ENCODE measurements around the gene PANX3. TPM values are rescaled to one million over a fixed set of nuclear protein-coding genes. Genes with fewer than 3 reads are reported as not detected.

PANX3 gene
- total and polyA plus RNA-seq, 10 of the 15 experiments (the other 5 are each of a cell fraction or from before 2014, with no cell fraction given), result not detected

GRCh38 chr11:124622531-124623451, 11.6 kb downstream of the PANX3 start, which contains the start of gene TBRG1 (continued):
- TF ChIP-seq CUX1 (IDR thresholded peaks at IDR 0.05; ENCODE audit: insufficient replicate concordance, low read depth, low read length), result no peak
- peak; percentile 76 for TF ChIP-seq RUNX3 (IDR thresholded peaks at IDR 0.05; ENCODE audit: low read length)
- peak; percentile 8 for TF ChIP-seq RELA (IDR thresholded peaks at IDR 0.05; ENCODE audit: borderline replicate concordance, partially characterized antibody)
- TF ChIP-seq GABPA (IDR thresholded peaks at IDR 0.05; ENCODE audit: low read depth), result peak; percentile 93
- 0 out of 2 replicates have a peak, but pooled peaks have one; percentile 9 for TF ChIP-seq IRF4 (IDR thresholded peaks at IDR 0.05; ENCODE audit: low read depth, low read length)
- TF ChIP-seq BACH1 (IDR thresholded peaks at IDR 0.05; ENCODE audit: borderline replicate concordance), result no peak
- TF ChIP-seq NFIC (IDR thresholded peaks at IDR 0.05; ENCODE audit: low read depth, low read length), result no peak
- 0 out of 2 replicates have a peak, but pooled peaks have one; percentile 43 for TF ChIP-seq LARP7 (IDR thresholded peaks at IDR 0.05)
- TF ChIP-seq, protein P1, sequence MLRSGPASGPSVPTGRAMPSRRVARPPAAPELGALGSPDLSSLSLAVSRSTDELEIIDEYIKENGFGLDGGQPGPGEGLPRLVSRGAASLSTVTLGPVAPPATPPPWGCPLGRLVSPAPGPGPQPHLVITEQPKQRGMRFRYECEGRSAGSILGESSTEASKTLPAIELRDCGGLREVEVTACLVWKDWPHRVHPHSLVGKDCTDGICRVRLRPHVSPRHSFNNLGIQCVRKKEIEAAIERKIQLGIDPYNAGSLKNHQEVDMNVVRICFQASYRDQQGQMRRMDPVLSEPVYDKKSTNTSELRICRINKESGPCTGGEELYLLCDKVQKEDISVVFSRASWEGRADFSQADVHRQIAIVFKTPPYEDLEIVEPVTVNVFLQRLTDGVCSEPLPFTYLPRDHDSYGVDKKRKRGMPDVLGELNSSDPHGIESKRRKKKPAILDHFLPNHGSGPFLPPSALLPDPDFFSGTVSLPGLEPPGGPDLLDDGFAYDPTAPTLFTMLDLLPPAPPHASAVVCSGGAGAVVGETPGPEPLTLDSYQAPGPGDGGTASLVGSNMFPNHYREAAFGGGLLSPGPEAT (IDR thresholded peaks at IDR 0.05; ENCODE audit: low read depth), result peak; percentile 64; the same call in 1 of the 2 replicates
- TF ChIP-seq DPF2 (IDR thresholded peaks at IDR 0.05), result 0 out of 2 replicates have a peak, but pooled peaks have one; percentile 56
- TF ChIP-seq ELK1 (IDR thresholded peaks at IDR 0.05; ENCODE audit: low read depth, low read length), result no peak; the same call in 1 of the 2 replicates
- TF ChIP-seq CREB1 (IDR thresholded peaks at IDR 0.05; ENCODE audit: low read depth), result peak; percentile 94
- TF ChIP-seq E4F1 (IDR thresholded peaks at IDR 0.05; ENCODE audit: borderline replicate concordance, partially characterized antibody), result peak; percentile 75
- TF ChIP-seq, protein P2, sequence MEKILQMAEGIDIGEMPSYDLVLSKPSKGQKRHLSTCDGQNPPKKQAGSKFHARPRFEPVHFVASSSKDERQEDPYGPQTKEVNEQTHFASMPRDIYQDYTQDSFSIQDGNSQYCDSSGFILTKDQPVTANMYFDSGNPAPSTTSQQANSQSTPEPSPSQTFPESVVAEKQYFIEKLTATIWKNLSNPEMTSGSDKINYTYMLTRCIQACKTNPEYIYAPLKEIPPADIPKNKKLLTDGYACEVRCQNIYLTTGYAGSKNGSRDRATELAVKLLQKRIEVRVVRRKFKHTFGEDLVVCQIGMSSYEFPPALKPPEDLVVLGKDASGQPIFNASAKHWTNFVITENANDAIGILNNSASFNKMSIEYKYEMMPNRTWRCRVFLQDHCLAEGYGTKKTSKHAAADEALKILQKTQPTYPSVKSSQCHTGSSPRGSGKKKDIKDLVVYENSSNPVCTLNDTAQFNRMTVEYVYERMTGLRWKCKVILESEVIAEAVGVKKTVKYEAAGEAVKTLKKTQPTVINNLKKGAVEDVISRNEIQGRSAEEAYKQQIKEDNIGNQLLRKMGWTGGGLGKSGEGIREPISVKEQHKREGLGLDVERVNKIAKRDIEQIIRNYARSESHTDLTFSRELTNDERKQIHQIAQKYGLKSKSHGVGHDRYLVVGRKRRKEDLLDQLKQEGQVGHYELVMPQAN (conservative IDR thresholded peaks at IDR 0.05), result peak; percentile 78
- TF ChIP-seq STAT1 (conservative IDR thresholded peaks at IDR 0.05), result no peak
- peak; percentile 60; the same call in 1 of the 2 replicates for TF ChIP-seq HDGF (IDR thresholded peaks at IDR 0.05)

All from GM12878 (cell line).